Activated T-cell treated with anti-CD3 and anti-CD28 coated beads, Interleukin-2, amount 50 U/mL, for 48 hours (primary cell): ENCODE data around the gene GOLGA8B.
"Not testable (repeated sequence)": the region's sequence is repeated elsewhere in the genome, so short reads cannot be mapped to it uniquely, and the experiment has no call there.

Source experiments
- DNase-seq, 2 experiments: peaks; one replicate each; pipeline ENCODE4 v3.0.0-alpha.2; 2020

GOLGA8B gene

DNA sequence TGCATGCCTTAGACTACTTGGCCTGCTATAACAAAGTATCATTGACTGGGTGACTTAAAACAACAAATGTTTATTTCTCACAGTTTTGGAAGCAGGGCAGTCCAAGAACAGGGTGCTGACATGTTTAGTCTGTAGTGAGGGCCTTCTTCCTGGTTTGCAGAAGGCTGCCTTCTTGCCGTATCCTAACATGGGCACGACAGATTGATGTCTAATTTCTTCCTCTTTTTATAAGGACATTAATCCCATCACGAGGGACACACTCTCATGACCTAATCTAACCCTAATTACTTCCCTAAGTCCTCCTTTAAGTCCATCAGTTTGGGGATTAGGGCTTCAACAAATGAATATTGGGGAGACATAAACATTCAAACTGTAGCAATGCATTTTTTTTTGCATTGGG lies 10.9 kb upstream of the GOLGA8B start:
- DNase-seq, result no peak

DNA sequence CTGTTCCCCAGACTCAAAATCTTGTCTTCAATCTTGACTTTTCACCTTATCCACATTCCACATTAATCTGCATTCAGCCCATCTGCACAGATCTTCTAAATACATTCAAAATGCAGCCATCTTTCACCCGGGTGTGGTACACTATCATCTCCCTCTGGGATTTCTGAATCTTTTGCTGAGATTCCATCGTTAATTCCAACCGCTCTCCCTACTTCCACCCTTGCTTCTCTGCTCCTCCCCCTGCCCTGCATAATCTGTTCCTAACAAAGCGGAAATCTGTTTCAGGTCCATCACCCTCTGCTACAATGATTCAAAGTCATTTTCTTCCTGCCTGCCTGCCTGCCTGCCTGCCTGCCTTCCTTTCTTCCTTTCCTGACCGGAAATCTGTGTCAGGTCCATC lies 7.9 kb upstream of the GOLGA8B start:
- no peak for DNase-seq

DNA sequence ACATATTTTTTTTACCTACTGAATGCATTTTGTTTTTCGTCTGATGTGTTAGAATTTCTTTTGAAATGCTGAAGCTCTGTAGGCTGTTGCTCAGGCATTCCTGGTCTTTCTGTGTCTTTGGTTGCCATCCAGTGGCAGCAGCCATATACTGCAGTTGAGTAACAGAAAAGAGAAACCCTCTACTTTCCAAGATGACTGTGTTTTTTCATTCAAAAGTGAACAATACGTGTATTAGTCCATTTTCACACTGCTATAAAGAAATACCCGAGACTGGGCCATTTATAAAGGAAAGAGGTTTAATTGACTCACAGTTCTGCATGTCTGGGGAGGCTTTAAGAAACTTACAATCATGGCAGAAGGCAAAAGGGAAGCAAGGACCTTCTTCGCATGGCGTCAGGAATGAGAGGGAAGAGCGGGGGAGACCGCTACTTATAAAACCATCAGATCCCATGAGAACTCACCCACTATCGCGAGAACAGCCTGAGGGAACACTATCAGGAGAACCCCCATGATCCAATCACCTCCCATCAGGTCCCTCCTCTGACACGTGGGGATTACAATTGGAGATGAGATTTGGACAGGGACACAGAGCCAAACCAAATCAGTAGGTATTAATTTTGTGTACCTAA lies 4.7 kb upstream of the GOLGA8B start:
- peak; percentile 66 to 69 for DNase-seq

DNA sequence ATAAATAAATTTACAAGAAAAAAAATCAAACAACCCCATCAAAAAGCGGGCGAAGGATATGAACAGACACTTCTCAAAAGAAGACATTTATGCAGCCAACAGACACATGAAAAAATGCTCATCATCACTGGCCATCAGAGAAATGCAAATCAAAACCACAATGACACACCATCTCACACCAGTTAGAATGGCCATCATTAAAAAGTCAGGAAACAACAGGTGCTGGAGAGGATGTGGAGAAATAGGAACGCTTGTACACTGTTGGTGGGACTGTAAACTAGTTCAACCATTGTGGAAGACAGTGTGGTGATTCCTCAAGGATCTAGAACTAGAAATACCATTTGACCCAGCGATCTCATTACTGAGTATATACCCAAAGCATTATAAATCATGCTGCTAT lies 2.5 kb upstream of the GOLGA8B start:
- DNase-seq, result not testable (repeated sequence)

DNA sequence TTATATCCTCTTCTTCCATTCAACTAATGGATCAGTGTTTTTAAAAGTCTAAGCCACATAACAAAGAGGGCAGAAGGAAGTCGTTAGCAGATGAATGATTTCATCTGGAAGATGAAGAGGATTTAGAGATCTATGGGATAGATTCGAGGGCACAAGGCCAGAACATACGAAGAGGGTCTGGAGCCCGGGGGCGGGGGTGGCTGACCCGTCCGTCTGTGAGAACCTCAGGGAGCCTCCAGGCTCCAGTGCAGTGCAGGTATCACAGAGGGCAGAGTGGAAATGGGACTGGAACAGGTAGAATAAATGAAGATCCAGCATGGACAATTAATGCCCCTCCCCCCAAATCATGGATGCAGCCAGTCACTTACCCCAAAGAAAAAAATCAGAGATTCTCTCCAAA lies 1.5 kb upstream of the GOLGA8B start:
- DNase-seq, result no peak

DNA sequence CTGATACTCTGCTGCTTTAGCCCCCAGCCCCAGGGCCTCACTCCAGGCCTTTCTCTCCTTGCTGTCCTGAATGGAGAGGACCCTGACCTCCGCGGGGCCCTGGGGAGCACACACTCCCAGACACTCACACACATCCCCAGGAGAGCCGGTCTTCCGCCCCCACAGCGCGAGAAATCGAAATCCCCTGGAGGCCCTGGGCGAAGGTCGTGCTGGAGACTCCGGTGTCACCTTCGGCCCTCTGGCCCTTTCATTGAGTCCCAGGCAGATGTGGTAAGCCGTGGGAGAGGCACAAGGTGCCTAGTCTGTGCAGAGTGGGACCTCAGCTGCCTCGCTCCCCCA lies 848 bp upstream of the GOLGA8B start:
- no peak for DNase-seq

DNA sequence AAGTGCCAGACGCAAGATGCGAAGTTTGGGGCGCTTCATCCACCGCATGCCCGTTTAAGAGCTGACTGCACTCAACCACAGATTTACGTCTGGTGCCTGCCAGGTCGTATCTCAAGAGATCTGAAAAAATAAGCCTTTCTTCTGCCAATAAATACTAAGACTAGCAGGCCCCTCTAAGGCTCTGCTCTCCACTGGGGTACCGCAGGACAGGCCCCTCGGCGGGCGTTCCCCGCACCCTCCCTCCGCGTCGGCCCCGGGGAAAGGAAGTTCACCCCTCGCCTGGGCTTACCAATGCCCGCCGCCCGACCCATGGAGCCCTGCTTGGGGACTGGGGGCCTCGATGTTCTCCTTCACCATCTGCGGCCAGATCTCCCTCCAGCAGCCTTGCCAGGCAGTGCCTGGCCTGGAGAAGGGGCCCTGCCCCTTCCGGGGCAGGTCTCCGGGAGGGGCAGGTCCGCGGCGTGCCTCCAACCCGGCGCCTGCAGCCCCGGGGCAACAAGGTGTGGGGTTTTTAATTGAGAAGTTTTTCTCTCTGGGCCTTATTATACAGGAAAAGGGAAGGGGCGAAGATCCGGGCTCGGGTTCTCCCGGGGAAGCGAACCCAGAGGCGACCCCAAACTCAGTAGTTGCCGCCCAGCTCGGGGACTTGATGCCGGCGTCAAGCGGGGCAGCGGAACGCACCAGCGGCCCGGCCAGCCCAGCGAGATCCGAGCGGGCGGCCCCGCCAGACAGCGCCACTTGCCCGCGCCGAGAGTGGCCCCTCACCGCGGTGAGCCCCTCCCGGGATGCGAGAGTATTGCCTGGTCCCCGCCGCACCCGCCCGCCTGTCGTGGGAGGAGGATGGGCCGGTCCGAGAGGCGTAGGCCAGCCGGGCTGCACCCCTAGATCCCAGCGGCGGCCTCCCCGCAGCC lies 735 bp downstream of the GOLGA8B start:
- peak; percentile 62 to 70 for DNase-seq

DNA sequence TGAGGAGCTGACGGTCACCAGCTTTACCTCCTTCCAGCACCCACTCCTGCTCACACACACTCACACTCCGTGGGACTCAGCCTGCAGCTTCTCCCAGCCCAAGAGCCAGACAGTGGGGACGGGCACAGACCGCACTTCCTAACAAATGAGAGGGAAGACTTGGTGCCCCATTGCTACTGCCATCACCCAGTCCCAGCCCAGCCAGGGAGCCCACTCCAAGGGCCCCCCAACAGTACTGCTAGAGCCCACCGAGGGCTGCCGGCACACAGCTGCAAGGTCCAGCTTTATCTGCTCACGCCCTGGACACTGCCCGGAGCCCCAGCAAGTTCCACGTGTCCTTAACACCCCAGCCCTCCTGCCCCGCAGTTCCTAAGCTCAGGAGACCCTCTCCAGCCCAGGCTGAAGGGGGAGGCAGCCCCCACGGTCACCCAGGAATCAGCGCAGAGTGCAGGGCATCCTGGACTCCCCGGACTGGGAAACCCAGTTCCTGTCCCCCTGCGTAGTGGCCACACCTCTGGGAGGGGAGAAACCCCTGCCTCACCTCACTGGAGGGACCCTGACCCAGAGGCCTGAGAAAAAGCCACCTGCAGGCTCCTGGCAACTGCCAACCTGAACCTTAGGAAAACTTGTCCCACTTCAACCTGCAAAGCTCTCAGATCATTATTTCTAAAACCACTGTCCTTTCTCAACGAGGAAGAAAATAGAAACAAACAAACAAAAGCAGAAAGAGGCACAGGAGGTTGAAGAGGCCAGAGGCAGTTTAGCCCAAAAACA lies 1.6 kb downstream of the GOLGA8B start:
- DNase-seq, result not testable (repeated sequence)

DNA sequence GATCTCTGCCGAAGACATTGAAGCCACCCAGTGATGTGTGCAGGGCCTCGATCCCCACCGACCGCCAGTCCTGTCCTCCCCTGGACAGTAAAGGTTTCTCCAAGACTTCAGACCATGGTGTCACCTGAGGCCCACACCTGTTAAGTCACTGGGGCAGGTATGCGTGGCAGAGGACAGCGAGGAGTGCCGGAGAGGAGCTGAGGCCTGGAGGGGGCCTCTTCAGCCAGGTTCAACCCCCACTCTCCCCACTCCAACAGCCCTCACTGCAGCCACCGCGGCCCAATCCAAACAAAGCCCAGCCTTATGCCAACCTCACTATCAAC lies 2.4 kb downstream of the GOLGA8B start:
- no peak for DNase-seq

DNA sequence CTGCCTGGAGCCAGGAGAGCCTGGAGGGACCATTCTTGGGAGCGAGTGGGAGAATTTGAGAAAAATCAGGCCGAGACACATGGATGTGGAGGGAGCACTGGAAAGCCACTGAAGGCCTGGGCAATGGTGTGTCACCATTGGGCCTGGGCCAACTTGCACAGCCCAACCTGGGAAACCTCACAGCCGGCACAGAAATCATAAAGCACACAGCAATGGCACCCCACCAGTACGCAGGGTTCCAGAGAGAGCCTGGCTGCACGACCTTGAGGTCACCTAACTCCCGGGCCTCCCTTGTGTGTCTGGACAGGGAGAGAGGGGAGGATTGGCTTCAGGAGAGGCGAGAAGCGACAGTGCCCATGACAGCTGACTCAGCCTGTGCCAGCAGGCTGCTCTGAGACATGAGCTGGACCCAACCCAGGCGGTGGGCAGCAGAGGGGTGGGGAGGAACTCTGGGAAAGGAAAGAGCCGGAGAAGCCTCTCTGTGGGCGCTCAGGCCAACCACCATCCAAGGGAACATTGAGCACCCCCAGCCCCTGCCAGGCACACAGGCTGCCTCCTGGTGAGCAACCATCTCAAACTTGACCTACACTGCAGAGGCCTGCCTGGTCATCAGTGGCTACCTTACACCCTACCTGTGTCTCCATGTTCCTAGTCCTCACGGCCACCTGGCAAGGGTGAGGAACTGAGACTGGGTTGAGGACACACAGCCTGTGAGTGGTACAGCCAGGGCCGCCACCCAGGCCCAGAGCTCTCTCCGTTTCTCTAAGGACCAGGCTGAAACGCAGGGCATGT lies 3.0 kb downstream of the GOLGA8B start:
- not testable (repeated sequence) for DNase-seq

DNA sequence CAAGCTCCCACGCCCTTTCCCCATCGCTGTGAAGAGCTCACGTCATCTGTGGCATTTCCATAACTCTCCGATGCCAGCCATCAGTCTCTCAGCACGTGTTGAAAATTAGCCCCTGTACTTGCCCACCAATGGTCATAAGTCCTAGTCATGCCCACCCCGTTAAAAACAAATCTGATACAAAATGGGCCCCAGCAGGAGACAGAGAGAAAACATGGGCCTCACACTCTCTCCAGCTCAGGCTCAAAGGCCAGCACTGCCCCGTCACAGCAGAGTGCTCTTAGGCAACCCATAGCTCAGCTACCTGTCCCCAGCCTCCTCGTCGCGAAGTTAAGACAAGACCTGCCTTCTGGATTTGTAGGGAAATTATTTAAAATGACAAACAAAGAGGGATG lies 5.2 kb downstream of the GOLGA8B start:
- no peak for DNase-seq

DNA sequence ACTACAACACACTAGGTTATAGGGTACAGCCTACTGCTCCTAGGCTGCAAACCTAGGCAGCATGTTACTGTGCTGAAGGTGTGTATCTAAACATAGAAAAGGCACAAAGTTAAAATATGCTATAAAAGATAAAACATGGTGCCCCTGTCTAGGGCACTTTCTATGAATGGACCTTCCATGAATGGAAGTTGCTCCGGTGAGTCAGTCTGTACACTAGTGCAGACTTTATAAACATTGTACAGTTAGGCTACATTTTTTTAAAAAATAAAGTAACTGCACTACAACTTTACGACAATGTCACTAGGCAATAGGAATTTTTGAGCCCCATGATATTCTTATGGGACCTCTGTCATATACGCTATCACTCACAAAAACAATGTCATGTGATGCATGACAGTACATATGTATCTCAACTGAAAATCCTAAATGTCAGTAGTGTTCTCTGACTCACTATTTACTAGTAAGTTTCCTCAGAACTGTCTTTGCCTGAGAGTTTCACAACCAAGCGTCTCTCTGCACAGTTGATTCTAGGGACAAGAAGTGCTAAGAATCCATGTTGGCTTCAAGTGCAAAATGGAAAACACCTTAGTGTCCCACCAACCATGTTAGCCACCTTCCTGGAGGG lies 5.7 kb downstream of the GOLGA8B start:
- DNase-seq, result not testable (repeated sequence)

DNA sequence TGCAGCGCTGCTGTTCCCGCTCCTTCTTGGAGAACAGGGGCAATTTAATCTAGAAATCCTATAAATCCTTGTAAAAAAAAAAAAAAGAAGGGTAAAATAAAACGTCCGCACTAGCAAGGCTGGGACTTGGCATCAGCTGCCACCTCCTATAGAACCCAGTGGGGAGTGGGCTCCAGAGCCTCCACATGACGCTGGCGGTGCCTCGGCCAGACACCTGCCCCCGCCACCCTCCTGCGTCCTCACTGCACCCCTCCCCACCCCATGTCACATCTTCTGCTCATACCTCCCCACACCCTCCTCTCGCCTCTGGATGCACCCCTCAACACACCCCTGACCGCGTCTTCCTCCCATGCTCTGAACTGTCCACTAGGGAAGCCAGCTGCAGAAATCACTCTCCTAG lies 8.4 kb downstream of the GOLGA8B start:
- not testable (repeated sequence) for DNase-seq

DNA sequence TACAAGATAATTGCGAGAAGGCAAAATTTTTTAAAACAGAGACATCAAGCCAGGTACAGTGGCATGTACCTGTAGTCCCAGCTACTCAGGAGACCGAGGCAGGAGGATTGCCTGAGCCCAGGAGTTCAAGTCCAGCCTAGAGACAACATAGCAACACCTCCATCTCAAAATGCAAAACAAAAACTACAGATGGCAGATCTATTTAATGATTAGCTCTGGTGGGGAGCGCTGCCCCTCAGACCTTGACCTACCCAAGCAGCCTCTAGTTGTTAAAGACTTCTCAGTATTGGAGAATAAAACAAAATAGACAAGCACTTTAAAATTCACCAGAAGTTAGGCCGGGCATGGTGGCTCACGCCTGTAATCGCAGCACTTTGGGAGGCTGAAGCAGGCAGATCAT lies 10.5 kb downstream of the GOLGA8B start:
- not testable (repeated sequence) for DNase-seq

DNA sequence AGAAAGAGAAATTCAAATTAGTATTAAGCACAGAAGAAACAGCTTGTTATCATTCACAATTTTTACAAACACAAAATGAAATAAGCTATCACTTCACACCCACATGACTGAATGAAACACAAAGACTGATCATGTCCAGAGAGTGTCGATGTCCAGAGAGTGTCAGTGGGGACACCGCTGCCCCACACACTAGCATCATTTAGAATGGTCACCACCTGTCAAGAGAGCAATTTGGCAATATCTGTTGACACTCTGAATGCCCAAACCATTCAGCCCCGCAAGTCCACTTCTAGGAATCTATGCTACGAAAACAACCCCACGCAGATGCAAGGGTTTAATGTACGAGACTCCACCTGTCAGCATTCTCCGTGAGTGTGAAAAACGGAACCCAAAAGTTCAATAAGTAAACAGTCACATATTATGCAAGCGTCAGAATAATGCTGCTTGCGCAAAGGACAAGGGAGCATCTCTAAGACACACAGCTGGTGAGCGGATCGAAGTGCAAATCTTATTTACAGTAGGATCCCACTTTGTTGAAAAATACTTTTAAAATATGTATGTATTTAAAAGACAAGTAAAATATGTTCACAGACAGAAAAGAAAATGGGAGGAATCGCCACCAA lies 11.3 kb downstream of the GOLGA8B start:
- DNase-seq, result not testable (repeated sequence)

DNA sequence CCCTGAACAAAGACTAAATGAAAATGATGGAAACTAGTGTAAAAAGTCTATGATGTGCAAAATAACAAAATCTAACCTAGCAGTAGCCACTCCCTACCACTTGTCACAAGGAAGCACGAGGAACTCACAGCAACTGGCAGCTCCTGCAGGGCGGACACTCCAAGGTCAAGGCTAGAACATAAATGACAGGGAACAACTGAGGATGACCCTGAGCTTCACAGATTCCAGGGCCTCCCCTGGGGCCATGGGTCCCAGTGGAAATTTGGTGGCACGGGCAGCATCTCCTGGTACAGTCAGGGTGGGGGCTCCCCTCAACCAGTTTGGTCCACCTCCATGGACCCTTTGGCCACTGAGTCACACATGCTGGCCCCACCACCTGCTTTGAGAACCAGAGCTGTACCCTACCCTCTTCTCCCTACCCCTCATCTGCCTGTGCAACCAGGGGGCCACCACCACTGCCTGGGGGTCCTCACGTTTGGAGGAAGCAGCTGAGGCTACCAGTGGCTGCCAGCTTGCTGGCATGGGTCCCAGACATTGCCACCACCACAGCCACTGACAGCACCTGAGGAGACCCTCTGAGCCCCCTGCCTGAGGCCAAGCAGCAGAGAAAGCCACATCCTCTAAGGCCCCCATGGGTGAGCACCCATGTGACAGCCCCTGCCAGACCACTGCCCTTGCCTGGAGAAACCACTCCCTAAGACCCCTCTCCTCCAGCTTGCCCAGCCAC lies 13.6 kb downstream of the GOLGA8B start:
- not testable (repeated sequence) for DNase-seq

DNA sequence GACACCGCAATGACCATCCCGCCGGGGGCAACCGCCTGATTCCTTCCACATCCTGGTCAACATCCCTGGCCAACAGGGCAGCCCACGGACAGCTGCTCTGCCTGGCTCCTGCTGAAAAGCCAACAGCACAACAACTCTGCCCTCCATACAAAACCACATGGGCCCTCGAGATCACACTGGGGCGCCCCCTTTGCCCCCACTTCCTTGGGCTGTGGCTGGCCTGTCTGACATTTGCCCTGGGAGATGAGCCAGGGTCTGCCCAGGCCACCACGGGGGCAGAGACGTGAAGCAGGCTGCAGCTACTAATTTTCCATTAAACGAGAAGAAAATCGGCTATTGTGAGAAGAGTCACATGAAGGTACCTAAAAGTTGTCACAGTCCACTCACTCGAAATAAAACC lies 16.3 kb downstream of the GOLGA8B start:
- not testable (repeated sequence) for DNase-seq

DNA sequence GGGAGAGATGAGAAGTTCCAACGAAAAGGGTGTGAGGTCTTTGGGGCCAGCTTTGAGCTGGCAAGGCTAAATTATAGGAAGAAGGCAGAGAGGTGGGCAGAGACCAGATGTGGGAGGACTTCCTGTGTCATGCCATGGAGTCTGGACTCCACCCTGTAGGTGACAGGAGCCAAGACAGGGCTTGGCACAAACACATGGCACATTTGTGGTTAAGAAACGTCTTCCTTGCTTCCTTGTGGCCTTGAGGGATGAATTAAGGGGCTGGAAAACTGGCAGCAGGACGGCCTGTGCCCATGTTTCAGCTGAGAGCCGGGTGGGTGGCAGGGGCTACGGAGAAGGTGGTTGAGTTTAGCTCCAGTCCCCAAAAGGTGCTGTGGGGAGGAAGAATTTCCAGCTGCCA lies 18.7 kb downstream of the GOLGA8B start:
- not testable (repeated sequence) for DNase-seq

DNA sequence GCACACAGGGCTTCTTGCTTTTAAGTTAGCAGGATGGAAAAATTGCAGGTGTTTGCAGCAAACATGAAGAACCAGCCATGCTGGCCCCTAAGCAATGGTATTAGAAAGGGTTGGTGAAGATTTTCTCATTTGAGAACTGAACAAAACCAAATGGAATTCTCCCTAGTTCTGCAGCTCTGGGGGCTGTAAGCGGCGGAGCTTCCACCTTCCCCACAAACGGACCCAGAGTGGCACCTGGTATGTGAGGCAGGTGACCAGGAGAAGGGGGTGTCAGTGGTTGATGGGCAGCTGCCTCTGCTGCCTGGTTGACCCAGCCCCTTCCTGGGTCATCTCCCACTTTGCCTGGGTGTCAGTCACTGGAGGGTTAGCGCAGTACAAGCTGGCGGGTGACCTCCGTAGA lies 22.6 kb downstream of the GOLGA8B start:
- DNase-seq, result not testable (repeated sequence)

DNA sequence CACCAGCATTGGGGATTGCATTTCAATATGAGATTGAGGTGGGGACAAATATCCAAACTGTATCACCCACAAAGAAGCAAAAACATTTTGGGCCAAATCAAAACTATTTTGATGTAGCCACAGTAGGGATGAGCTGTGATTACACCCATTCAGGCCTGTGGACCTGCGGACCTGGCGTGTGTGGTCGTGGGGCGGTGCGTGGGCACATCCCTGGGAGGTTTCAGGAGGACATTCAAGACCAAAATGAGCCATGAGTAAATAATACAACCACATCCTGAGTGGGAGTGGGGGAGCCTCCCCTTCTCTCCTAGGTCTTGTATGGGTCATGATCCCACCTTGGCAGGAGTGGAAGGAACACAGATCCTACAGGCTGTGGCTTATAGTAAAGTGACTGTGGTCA lies 23.7 kb downstream of the GOLGA8B start:
- not testable (repeated sequence) for DNase-seq

DNA sequence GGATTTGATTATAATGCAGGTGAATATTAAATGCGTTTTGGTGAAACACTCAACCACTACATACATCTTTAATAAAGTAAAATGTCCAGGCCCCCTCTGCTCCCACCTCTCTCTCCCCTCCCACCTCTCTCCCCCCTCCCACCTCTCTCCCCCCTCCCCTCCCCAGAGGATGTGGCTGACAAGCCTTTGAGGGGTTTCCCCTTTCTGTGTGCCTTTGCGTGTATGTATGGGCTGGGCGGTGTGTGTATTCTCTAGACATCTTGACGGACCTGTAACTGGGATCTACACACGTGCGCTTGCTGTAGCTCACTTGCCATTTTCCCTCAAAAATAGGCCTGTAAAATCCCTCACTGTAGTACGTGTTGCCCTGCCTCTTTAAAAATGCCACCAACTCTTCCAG lies 28.3 kb downstream of the GOLGA8B start:
- not testable (repeated sequence) for DNase-seq
